ENCODE results near the gene KLF9.

KLF9 gene

GRCh38 chr9:70421272-70422180 is 7.1 kb upstream of the KLF9 start:
- no peak for DNase-seq

- DNase-seq = peak; percentile 95
Observed at GRCh38 chr9:70420441-70421271, 6.2 kb upstream of the KLF9 start.

- DNase-seq = peak; percentile 91
Observed at GRCh38 chr9:70419556-70420440, 5.3 kb upstream of the KLF9 start.

- peak; percentile 98 for DNase-seq
Observed at GRCh38 chr9:70418822-70419555, 4.5 kb upstream of the KLF9 start.

- peak; percentile 3 for DNase-seq
Observed at GRCh38 chr9:70415476-70415875, 1.0 kb upstream of the KLF9 start.

GRCh38 chr9:70415041-70415440 is 584 bp upstream of the KLF9 start:
- DNase-seq = no peak

GRCh38 chr9:70413464-70413798 is 1.0 kb downstream of the KLF9 start:
- no peak for DNase-seq

- peak; percentile 66 for DNase-seq
Observed at GRCh38 chr9:70412832-70413463, 1.5 kb downstream of the KLF9 start.

GRCh38 chr9:70411930-70412831 is 2.3 kb downstream of the KLF9 start:
- peak; percentile 62 for DNase-seq

- DNase-seq = peak; percentile 63
Observed at GRCh38 chr9:70411121-70411929, 3.1 kb downstream of the KLF9 start.

GRCh38 chr9:70410368-70410767 is 4.1 kb downstream of the KLF9 start:
- DNase-seq = peak; percentile 17

- no peak for DNase-seq
Observed at GRCh38 chr9:70409800-70410199, 4.7 kb downstream of the KLF9 start.

- peak; percentile 7 for DNase-seq
Observed at GRCh38 chr9:70409280-70409679, 5.2 kb downstream of the KLF9 start.

GRCh38 chr9:70408393-70409040 is 5.9 kb downstream of the KLF9 start:
- peak; percentile 81 for DNase-seq

- DNase-seq = no peak
Observed at GRCh38 chr9:70407081-70407503, 7.4 kb downstream of the KLF9 start.

- no peak for DNase-seq
Observed at GRCh38 chr9:70406434-70406862, 8.0 kb downstream of the KLF9 start.

GRCh38 chr9:70405808-70406433 is 8.5 kb downstream of the KLF9 start:
- peak; percentile 8 for DNase-seq

GRCh38 chr9:70404261-70404660 is 10.2 kb downstream of the KLF9 start:
- peak; percentile 1 for DNase-seq

GRCh38 chr9:70403618-70404025 is 10.8 kb downstream of the KLF9 start:
- peak; percentile 12 for DNase-seq

Measured in islet precursor cell (in vitro differentiated cells).